Measurements from ENCODE around the gene KLHDC4.

- no peak for TF ChIP-seq POLR2A (IDR thresholded peaks at IDR 0.05)
- TF ChIP-seq CTCF (IDR thresholded peaks at IDR 0.05): no peak
Observed at GRCh38 chr16:87674419-87674818, 91.4 kb downstream of the KLHDC4 start.
